Spinal cord (tissue), 10 donors: ENCODE results near the gene QRFPR. TPM values are rescaled to one million over a fixed set of nuclear protein-coding genes. Genes with fewer than 3 reads are reported as not detected.

ENCODE experiments used
- DNase-seq, 6 donors: peaks; one replicate each; pipeline versions ENCODE4 v3.0.0 to v3.0.0-alpha.2; 2013 to 2015; ENCODE audit warnings: low spot score in 6 of 6, low read depth in 4 of 6
- H3K27ac ChIP-seq: one replicate; pipeline ENCODE4 v1.5.1; 2013; ENCODE audit warnings: low read depth, low read length, control low read depth
- H3K27me3 ChIP-seq: one replicate; pipeline ENCODE4 v1.6.1; 2013; ENCODE audit warnings: low read length; ENCODE audit not compliant: control insufficient read depth, insufficient read depth
- H3K36me3 ChIP-seq: one replicate; pipeline ENCODE4 v1.6.1; 2013; ENCODE audit warnings: low read length; ENCODE audit not compliant: control insufficient read depth, insufficient read depth
- H3K4me1 ChIP-seq: one replicate; pipeline ENCODE4 v1.6.1; 2013; ENCODE audit warnings: low read length; ENCODE audit not compliant: control insufficient read depth, insufficient read depth
- H3K4me3 ChIP-seq: one replicate; pipeline ENCODE4 v1.5.1; 2013; ENCODE audit warnings: low read depth, low read length, control low read depth
- H3K9me3 ChIP-seq: one replicate; pipeline ENCODE4 v1.6.1; 2013; ENCODE audit warnings: low read length; ENCODE audit not compliant: control insufficient read depth, insufficient read depth
- WGBS: methylation state at CpG from one replicate; pipeline ENCODE4 v1.1.5; 2013; ENCODE audit warnings: missing lambda C conversion rate; ENCODE audit not compliant: insufficient coverage; 5-methylcytosine and 5-hydroxymethylcytosine counted together
- polyA plus RNA-seq, 2 donors: library from polyadenylated mRNA; unstranded; fragments of 120-200 nt; gene quantifications; one replicate each; pipeline ENCODE4 v1.2.1, GENCODE V29; 2013; ENCODE audit not compliant: insufficient read length in 2 of 2
- total RNA-seq, 2 donors: library from RNA; depleted of rRNA in 1 of 2; stranded (reverse); fragments of 120-200 nt in 1 of 2; fragments of >200 nt in 1 of 2; gene quantifications; one replicate each; pipeline versions ENCODE4 v1.2.3 to v1.2.4, GENCODE V29; 2013 to 2014
- donor health status: healthy.

QRFPR gene
- total and polyA plus RNA-seq, 4 donors = 0.90 to 4.4 (median 1.5) TPM

DNA sequence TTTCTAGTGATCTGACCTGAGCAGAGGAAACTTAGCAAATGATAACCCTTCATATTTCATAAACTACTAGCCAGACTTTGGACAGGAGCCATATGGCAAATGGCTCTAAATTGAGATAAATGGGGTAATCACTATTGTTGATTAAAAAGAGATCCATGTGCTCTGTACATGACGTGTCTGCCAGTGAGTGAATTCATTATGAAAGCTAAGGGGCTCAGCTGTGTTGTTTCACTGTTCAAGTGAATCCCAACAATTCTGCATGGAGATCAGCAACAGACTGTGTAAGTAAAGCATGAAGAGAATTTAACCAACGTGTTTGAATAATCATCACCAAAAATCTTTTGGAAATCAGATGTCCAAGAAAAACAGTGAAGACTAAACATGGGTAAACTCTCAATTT, 9.5 kb upstream of the QRFPR start:
- Histone ChIP-seq H3K27me3 (no peaks in the 10 kb centered on the region), H3K27ac (no peak overlapping the region), H3K4me1 (no peaks in the 10 kb centered on the region), H3K4me3 (no peak overlapping the region), H3K9me3 (no peaks in the 10 kb centered on the region), H3K36me3 (no peaks in the 10 kb centered on the region)
- 40% methylated on average over 1 of the region's 2 CpGs for WGBS
- peak in 1 of 6 donors; percentile 48 for DNase-seq

DNA sequence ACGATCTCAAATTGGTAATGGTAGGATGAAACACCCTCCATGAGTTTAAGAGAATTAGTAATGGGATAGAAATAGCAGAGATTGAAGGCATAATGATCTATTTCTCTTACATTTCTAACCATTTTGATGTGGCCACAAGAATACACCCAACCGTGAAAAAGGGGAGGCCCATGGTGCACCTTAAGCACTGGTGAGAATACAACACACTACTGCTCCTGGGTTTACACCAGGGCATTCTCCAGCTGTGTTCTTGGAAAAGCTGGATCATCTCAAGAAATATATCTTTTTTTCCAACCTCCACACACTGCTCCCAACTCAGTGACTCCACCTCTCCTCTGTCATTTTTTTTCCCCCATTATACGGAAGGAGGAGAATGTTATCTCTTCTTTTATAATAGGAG, 1.5 kb downstream of the QRFPR start:
- DNase-seq = no peak
- Histone ChIP-seq H3K27me3 (peaks cover 23% of the 10 kb centered on the region), H3K36me3 (no peaks in the 10 kb centered on the region), H3K9me3 (no peaks in the 10 kb centered on the region), H3K27ac (no peak overlapping the region), H3K4me3 (no peak overlapping the region), H3K4me1 (peaks cover 11% of the 10 kb centered on the region)
- WGBS = 83% methylated on average over 1 of the region's 3 CpGs

DNA sequence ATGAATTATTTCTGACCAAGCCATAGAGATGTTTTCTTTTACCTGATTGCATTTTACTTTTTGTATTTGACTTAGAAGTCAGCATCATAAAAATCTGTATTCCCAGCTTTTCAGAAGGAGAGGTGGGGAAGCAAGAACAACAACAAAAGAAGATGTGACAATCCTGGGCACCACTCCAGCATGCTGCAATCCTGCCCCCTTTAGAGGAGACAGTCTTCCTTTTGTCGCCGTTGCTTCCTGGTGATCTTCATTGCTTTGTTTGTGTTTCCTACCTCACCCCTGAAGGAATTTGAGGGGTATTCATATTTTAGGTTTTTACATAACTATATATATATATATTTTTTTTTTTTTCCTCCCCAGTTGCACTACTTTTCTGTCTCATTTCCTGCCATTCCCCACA, 3.7 kb downstream of the QRFPR start:
- WGBS = no CpG with 5 or more reads among the region's 2 CpGs
- DNase-seq = no peak
- H3K27ac ChIP-seq = no peak overlapping the region

DNA sequence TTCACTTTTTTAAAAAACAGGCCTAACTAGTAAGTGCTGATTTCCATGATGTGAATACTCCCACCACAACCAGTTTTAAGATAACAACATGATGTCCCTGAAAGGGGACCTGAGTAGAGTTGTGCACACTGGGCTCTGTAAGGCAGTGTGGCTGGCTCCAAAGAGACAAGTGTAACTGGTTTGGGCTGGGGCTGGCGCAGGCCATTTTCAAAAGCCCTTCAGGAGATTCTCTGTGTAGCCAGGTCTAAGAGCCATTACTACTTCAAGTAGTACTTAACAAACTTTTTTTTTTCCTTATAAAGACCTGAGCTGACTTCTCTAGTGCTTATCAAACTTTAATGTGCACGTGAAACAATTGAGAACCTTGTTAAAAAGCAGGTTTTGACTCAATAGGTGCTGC, 4.3 kb downstream of the QRFPR start:
- H3K27ac ChIP-seq = no peak overlapping the region
- no peaks in the 10 kb centered on the region for H3K36me3 ChIP-seq
- 100% methylated on average over 1 of the region's 2 CpGs for WGBS
- H3K27me3 ChIP-seq = peaks cover 21% of the 10 kb centered on the region
- peaks cover 11% of the 10 kb centered on the region for H3K4me1 ChIP-seq
- H3K4me3 ChIP-seq = no peak overlapping the region
- no peak for DNase-seq
- H3K9me3 ChIP-seq = no peaks in the 10 kb centered on the region

More for the DNA sequence above, 3.7 kb downstream of the QRFPR start:
- Histone ChIP-seq H3K4me3 (no peak overlapping the region), H3K9me3 (no peaks in the 10 kb centered on the region), H3K4me1 (peaks cover 11% of the 10 kb centered on the region), H3K36me3 (no peaks in the 10 kb centered on the region), H3K27me3 (peaks cover 23% of the 10 kb centered on the region)

DNA sequence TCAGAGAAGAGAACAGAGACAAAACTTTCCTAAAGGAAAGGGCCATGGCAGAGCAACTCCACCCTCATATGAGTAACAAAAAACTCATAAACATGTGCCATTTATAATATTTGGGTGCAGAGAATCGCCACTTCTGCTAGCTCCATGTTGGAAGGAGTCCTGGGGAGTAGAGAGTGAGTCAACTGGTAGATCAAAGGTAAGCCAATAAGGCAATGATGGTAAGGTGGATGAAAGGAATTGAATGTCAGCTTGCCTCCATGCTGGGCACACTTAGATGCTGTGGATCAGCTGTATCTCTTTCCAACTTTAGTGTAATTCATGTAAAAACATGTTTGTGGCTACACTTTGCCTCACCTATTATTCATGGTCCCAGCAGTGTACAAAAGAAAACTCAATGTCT, 4.7 kb downstream of the QRFPR start:
- Histone ChIP-seq H3K36me3 (no peaks in the 10 kb centered on the region), H3K27ac (no peak overlapping the region), H3K4me1 (peaks cover 11% of the 10 kb centered on the region), H3K27me3 (peaks cover 18% of the 10 kb centered on the region), H3K4me3 (no peak overlapping the region), H3K9me3 (no peaks in the 10 kb centered on the region)
- 60% methylated on average over 1 of the region's 1 CpG for WGBS
- DNase-seq = no peak

DNA sequence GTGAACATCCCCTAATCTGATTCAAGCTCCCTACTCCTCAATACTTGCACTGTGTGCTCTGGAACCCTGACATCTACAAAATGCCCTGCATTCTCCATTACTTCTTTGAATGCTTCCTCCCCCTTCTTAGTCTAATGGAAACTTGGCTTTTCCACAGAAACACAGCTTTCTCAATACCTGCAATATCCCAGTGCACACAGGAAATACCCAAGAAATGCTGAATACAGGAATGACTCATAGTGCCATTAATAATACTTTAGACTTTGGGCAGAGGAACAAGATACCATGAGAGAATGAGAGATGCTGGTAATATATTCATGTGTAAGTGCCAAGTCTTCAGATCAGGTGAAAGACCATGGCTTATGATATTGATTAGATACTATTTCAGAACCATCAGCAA, 5.6 kb downstream of the QRFPR start:
- Histone ChIP-seq H3K36me3 (no peaks in the 10 kb centered on the region), H3K9me3 (no peaks in the 10 kb centered on the region), H3K4me1 (peaks cover 3% of the 10 kb centered on the region), H3K27me3 (peaks cover 9% of the 10 kb centered on the region), H3K27ac (no peak overlapping the region), H3K4me3 (no peak overlapping the region)
- no peak for DNase-seq

DNA sequence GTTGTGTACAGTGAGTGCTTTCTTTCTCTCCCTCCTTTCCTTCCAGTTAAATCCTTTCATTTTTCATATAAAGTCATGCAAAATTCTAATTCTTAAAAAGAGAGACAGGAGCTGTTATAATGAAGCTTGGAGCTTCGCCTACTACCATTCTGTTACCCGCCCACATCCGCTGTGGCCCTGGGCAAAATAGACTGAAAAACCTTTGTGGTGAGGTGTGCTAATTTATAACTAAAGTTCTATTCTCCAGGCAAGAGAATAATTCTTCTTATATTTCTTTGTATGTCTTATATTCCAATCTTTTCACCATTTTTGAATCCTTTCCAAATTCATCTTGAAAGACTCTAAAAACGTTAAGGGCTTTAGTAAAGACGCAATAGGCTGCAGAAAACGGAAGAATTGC, 7.0 kb downstream of the QRFPR start:
- Histone ChIP-seq H3K36me3 (no peaks in the 10 kb centered on the region), H3K27ac (no peak overlapping the region), H3K4me1 (no peaks in the 10 kb centered on the region), H3K27me3 (no peaks in the 10 kb centered on the region), H3K4me3 (no peak overlapping the region), H3K9me3 (no peaks in the 10 kb centered on the region)
- no peak for DNase-seq
- no CpG with 5 or more reads among the region's 6 CpGs for WGBS

DNA sequence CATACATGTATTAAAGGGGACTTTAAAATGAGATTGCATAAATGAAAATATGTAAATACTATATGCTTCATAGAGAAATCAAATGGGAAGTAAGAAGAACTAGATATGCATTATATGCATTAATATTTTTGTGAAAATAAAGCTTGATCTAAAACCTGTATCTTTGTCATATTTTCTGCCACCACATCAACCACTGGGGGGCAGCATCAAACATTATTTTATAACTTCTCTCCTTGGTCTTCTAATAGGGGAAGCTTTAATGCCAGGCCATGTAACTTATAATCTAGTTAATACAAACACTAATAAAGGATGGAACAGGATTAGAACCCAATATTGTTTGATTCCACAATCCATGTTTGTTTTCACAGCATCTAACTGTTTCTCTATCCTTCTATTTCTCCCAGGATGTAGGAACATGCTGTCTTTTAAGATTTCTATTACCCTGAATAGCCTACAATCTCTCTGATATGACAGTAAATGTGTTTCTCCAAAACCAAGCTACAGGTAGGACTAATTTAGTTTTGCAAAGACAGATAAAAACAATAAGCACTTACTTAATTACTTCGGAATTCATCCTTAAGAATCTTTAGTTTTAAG, 10.0 kb downstream of the QRFPR start:
- Histone ChIP-seq H3K9me3 (no peaks in the 10 kb centered on the region), H3K36me3 (no peaks in the 10 kb centered on the region), H3K4me3 (no peak overlapping the region), H3K27ac (no peak overlapping the region), H3K27me3 (no peaks in the 10 kb centered on the region), H3K4me1 (no peaks in the 10 kb centered on the region)
- WGBS = no CpG with 5 or more reads among the region's 1 CpG
- DNase-seq = peak in 5 of 6 donors; percentile 31 to 89 (median 49)

DNA sequence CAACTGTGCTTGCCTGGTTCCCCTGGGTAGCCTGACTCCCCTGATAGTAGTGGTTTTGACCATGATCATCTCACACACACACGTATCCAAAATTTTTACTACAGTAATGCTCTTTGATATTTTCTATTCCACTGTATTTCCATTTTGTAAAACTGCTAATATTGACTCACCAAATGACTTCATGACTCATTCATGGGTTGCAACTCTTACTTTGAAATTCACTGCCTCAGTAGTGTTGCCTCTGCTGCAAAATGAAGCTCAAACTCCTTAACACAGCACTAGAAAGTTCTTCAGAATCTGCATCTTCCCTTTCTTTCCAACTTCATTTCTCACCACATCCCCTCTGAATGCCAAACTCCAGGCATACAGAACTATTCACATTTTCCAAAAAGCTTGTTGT, 20.3 kb downstream of the QRFPR start:
- H3K4me1 ChIP-seq = no peaks in the 10 kb centered on the region
- no peaks in the 10 kb centered on the region for H3K9me3 ChIP-seq
- no peak for DNase-seq
- no peaks in the 10 kb centered on the region for H3K36me3 ChIP-seq
- no CpG with 5 or more reads among the region's 1 CpG for WGBS
- no peak overlapping the region for H3K4me3 ChIP-seq
- no peak overlapping the region for H3K27ac ChIP-seq
- H3K27me3 ChIP-seq = no peaks in the 10 kb centered on the region

DNA sequence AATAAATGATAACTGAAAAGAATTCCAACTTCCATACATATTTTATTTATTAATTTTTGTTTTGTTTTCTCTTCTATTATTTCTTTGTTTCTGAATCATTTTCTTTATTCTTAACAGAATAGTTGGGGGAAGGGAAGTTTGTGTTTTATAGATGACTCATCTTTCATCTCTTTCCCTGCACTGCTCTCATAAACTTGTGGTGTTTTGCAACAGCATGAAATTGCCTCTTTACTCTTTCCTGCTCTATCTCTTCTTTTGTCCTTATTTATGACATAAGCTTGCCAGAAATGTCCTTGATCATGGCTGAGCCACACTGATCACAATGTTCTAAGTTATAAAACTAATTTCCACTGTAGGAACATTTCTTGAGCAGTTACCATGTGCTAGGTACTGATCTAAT, 22.3 kb downstream of the QRFPR start:
- Histone ChIP-seq H3K36me3 (no peaks in the 10 kb centered on the region), H3K4me3 (no peak overlapping the region), H3K27me3 (no peaks in the 10 kb centered on the region), H3K27ac (no peak overlapping the region), H3K4me1 (no peaks in the 10 kb centered on the region), H3K9me3 (no peaks in the 10 kb centered on the region)
- DNase-seq = no peak
